ENCODE measurements around the gene NARF.

GRCh38 chr17:82444941-82445521, 13.5 kb upstream of the NARF start:
- TF ChIP-seq CTCF (IDR thresholded peaks at IDR 0.05) (no peak), POLR2A (IDR thresholded peaks at IDR 0.05) (no peak), EP300 (IDR thresholded peaks at IDR 0.05) (no peak), POLR2AphosphoS5 (IDR thresholded peaks at IDR 0.05) (no peak)
